H9 (cell line): ENCODE data around the gene BRS3. TPM values are rescaled to one million over a fixed set of nuclear protein-coding genes. Genes with fewer than 3 reads are reported as not detected.

Experiments used
- DNase-seq: peaks from one replicate; pipeline ENCODE4 v3.0.0-alpha.2; 2017
- H2AFZ ChIP-seq: one replicate; pipeline ENCODE4 v1.6.1; 2013; ENCODE audit warnings: mild to moderate bottlenecking, low read length, control low read depth, moderate library complexity
- H2AK5ac ChIP-seq: 2 replicates; pipeline ENCODE4 v1.6.1; 2013; ENCODE audit warnings: low read length, control low read depth, mixed read lengths; ENCODE audit not compliant: insufficient read length
- H2BK120ac ChIP-seq: one replicate; pipeline ENCODE4 v1.6.1; 2013; ENCODE audit warnings: low read depth, mild to moderate bottlenecking, low read length, control low read depth, inconsistent platforms; ENCODE audit not compliant: poor library complexity, severe bottlenecking
- H2BK12ac ChIP-seq: 2 replicates; pipeline ENCODE4 v1.6.1; 2013; ENCODE audit warnings: low read length, control low read depth, mixed read lengths, low read depth; ENCODE audit not compliant: insufficient read length
- H2BK15ac ChIP-seq: 2 replicates; pipeline ENCODE4 v1.6.1; 2013; ENCODE audit warnings: low read depth, low read length, control low read depth
- H2BK20ac ChIP-seq: one replicate; pipeline ENCODE4 v1.6.1; 2013; ENCODE audit warnings: low read depth, mild to moderate bottlenecking, low read length, control low read depth, inconsistent platforms; ENCODE audit not compliant: poor library complexity, severe bottlenecking
- H2BK5ac ChIP-seq: 2 replicates; pipeline ENCODE4 v1.6.1; 2013; ENCODE audit warnings: low read length, control low read depth, mixed read lengths; ENCODE audit not compliant: insufficient read length
- H3K14ac ChIP-seq: 2 replicates; pipeline ENCODE4 v1.6.1; 2013; ENCODE audit warnings: low read length, control low read depth; ENCODE audit not compliant: insufficient read depth
- H3K18ac ChIP-seq: 2 replicates; pipeline ENCODE4 v1.6.1; 2013; ENCODE audit warnings: low read depth, mild to moderate bottlenecking, mixed read lengths, low read length, control low read depth; ENCODE audit not compliant: insufficient read length
- H3K23ac ChIP-seq: 2 replicates; pipeline ENCODE4 v1.6.1; 2013; ENCODE audit warnings: low read length, control low read depth, mixed read lengths, low read depth; ENCODE audit not compliant: insufficient read length
- H3K23me2 ChIP-seq: 2 replicates; pipeline ENCODE4 v1.6.1; 2013; ENCODE audit warnings: low read depth, mild to moderate bottlenecking, mixed read lengths, low read length, control low read depth; ENCODE audit not compliant: insufficient read length, poor library complexity, severe bottlenecking
- H3K27ac ChIP-seq: 2 replicates; pipeline ENCODE4 v1.5.1; 2013; ENCODE audit warnings: low read length, control low read depth, mixed read lengths, low read depth; ENCODE audit not compliant: insufficient read length
- H3K27me3 ChIP-seq: 2 replicates; pipeline ENCODE4 v1.6.1; 2013; ENCODE audit warnings: low read length, control low read depth, inconsistent platforms; ENCODE audit not compliant: insufficient read depth
- H3K4ac ChIP-seq: 2 replicates; pipeline ENCODE4 v1.6.1; 2013; ENCODE audit warnings: low read depth, mild to moderate bottlenecking, control low read depth, inconsistent platforms, low read length, moderate library complexity
- H3K4me1 ChIP-seq: 2 replicates; pipeline ENCODE4 v1.6.1; 2013; ENCODE audit warnings: low read length, control low read depth, inconsistent platforms; ENCODE audit not compliant: insufficient read depth
- H3K4me2 ChIP-seq: 2 replicates; pipeline ENCODE4 v1.6.1; 2013; ENCODE audit warnings: low read length, control low read depth, mixed read lengths; ENCODE audit not compliant: insufficient read length, insufficient read depth
- H3K56ac ChIP-seq: 2 replicates; pipeline ENCODE4 v1.6.1; 2013; ENCODE audit warnings: low read depth, mild to moderate bottlenecking, mixed read lengths, low read length, control low read depth; ENCODE audit not compliant: insufficient read length
- H3K79me1 ChIP-seq: 2 replicates; pipeline ENCODE4 v1.6.1; 2013; ENCODE audit warnings: low read depth, mild to moderate bottlenecking, moderate library complexity, low read length, control low read depth, inconsistent platforms; ENCODE audit not compliant: insufficient read depth, poor library complexity, severe bottlenecking
- H3K79me2 ChIP-seq: 2 replicates; pipeline ENCODE4 v1.6.1; 2013; ENCODE audit warnings: low read length, control low read depth, inconsistent platforms; ENCODE audit not compliant: insufficient read depth
- H3K9ac ChIP-seq: 2 replicates; pipeline ENCODE4 v1.6.1; 2013; ENCODE audit warnings: low read length, control low read depth, mixed read lengths; ENCODE audit not compliant: insufficient read length; ENCODE audit errors: extremely low read depth
- H3K9me3 ChIP-seq: one replicate; pipeline ENCODE4 v1.6.1; 2013; ENCODE audit warnings: low read depth, low read length, inconsistent platforms; ENCODE audit not compliant: control insufficient read depth
- H3T11ph ChIP-seq: one replicate; pipeline ENCODE4 v1.6.1; 2013; ENCODE audit warnings: mild to moderate bottlenecking, low read length, control low read depth, inconsistent platforms
- H4K20me1 ChIP-seq: one replicate; pipeline ENCODE4 v1.6.1; 2013; ENCODE audit not compliant: control insufficient read depth, insufficient read length, insufficient read depth
- H4K5ac ChIP-seq: 2 replicates; pipeline ENCODE4 v1.6.1; 2013; ENCODE audit warnings: low read depth, mild to moderate bottlenecking, mixed read lengths, low read length, control low read depth; ENCODE audit not compliant: insufficient read length
- H4K8ac ChIP-seq: replicated peaks from 2 replicates; pipeline ENCODE4 v1.6.1; 2013; ENCODE audit warnings: low read length, control low read depth, mixed read lengths, low read depth; ENCODE audit not compliant: insufficient read length
- H4K91ac ChIP-seq: 2 replicates; pipeline ENCODE4 v1.6.1; 2013; ENCODE audit warnings: low read depth, mild to moderate bottlenecking, moderate library complexity, mixed read lengths, low read length, control low read depth; ENCODE audit not compliant: insufficient read length
- H3K27ac Mint-ChIP-seq, 3 experiments: 2 replicates in 2 of 3; 3 replicates in 1 of 3; pipeline ENCODE4 v1.8.0; 2020 to 2021; ENCODE audit warnings: mixed read lengths in 3 of 3, mild to moderate bottlenecking in 1 of 3, moderate library complexity in 1 of 3
- H3K27me3 Mint-ChIP-seq: 2 replicates; pipeline ENCODE4 v1.8.0; 2021; ENCODE audit warnings: low read depth, mild to moderate bottlenecking, moderate library complexity, mixed read lengths
- H3K36me3 Mint-ChIP-seq, 3 experiments: 2 replicates in 2 of 3; 3 replicates in 1 of 3; pipeline ENCODE4 v1.8.0; 2020 to 2021; ENCODE audit warnings: low read depth in 3 of 3, mixed read lengths in 3 of 3; ENCODE audit not compliant: insufficient read depth in 1 of 3
- H3K4me1 Mint-ChIP-seq, 2 experiments: 2 replicates each; pipeline ENCODE4 v1.8.0; 2020; ENCODE audit warnings: mixed read lengths in 2 of 2
- H3K4me3 Mint-ChIP-seq, 2 experiments: 2 replicates in 1 of 2; 3 replicates in 1 of 2; pipeline ENCODE4 v1.8.0; 2020 to 2021; ENCODE audit warnings: mild to moderate bottlenecking in 2 of 2, mixed read lengths in 2 of 2, moderate library complexity in 1 of 2
- H3K9me3 Mint-ChIP-seq, 2 experiments: 2 replicates in 1 of 2; 3 replicates in 1 of 2; pipeline ENCODE4 v1.8.0; 2020; ENCODE audit warnings: mild to moderate bottlenecking in 2 of 2, mixed read lengths in 2 of 2, moderate library complexity in 1 of 2
- WGBS: extraction: QIAGEN DNeasy Blood & Tissue Kit; methylation state at CpG from one replicate; pipeline ENCODE4 v1.1.7; 2013; ENCODE audit warnings: missing lambda C conversion rate, low lambda C conversion rate, mixed read lengths; ENCODE audit not compliant: insufficient read length; ENCODE audit errors: extremely low coverage; 5-methylcytosine and 5-hydroxymethylcytosine counted together
- total RNA-seq: library from RNA; stranded (reverse); gene quantifications from 2 replicates; pipeline ENCODE4 v1.2.1, GENCODE V29; 2021
- TF ChIP-seq, protein P1 (sequence below): fragments of 200-600 bp; sonication (generic); conservative IDR thresholded peaks from 3 replicates; pipeline ENCODE4 v1.8.0; 2021; ENCODE audit warnings: antibody characterized with exemption, mild to moderate bottlenecking

BRS3 gene
- total RNA-seq, 1 experiment from 2014 or later = not detected

DNA sequence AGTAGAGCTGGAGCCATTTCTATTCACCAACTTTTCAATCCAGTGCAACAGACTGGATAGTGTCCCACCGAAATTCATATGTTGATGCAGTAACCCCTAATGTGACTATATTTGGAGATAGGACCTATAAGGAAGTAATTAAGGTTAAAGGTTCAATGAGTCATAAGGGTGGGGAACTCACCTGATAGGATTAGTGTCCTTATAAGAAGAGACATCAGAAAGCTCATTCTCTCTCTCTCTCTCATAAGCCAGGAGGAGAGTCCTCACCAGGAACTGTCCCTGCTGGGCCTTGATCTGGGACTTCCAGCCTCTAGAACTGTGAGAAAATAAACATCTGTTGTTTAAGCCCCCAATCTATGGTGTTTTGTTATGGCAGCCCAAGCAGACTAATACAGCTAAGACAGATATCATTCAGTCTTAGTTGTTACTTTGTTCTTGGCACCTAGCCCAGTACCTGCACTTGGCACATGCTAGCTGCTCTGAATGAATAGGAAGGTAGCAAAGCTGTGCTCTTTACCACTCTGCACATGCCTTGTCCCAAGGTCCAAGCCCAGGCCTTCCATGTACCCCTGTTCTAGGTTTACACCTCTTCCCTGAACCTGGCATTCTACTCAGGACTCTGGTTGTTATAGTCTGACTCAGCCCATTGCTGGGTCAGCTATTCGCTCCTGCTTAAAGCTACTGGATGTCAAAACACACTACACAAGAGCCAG is 19.2 kb upstream of the BRS3 start:
- no peak overlapping the region for H3K9ac ChIP-seq
- no peak overlapping the region for H3K23ac ChIP-seq
- H3K14ac ChIP-seq = no peak overlapping the region
- WGBS = no CpG with 5 or more reads among the region's 2 CpGs
- TF ChIP-seq, protein P1, sequence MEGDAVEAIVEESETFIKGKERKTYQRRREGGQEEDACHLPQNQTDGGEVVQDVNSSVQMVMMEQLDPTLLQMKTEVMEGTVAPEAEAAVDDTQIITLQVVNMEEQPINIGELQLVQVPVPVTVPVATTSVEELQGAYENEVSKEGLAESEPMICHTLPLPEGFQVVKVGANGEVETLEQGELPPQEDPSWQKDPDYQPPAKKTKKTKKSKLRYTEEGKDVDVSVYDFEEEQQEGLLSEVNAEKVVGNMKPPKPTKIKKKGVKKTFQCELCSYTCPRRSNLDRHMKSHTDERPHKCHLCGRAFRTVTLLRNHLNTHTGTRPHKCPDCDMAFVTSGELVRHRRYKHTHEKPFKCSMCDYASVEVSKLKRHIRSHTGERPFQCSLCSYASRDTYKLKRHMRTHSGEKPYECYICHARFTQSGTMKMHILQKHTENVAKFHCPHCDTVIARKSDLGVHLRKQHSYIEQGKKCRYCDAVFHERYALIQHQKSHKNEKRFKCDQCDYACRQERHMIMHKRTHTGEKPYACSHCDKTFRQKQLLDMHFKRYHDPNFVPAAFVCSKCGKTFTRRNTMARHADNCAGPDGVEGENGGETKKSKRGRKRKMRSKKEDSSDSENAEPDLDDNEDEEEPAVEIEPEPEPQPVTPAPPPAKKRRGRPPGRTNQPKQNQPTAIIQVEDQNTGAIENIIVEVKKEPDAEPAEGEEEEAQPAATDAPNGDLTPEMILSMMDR = no peak
- H2BK12ac ChIP-seq = no peak overlapping the region
- no peaks in the 10 kb centered on the region for H3K27me3 ChIP-seq
- H3K9me3 Mint-ChIP-seq = peaks cover 57 to 58% of the 10 kb centered on the region in 2 experiments
- H3K4me1 ChIP-seq = no peaks in the 10 kb centered on the region
- H3K27ac ChIP-seq = no peak overlapping the region
- H2AFZ ChIP-seq = no peak overlapping the region
- no peak for DNase-seq
- H3K4me3 Mint-ChIP-seq = no peak overlapping the region; a peak in 1 of 5 replicates
- no peaks in the 10 kb centered on the region for H3K23me2 ChIP-seq
- H3K27me3 Mint-ChIP-seq = peaks cover 2% of the 10 kb centered on the region; the same call in 1 of the 2 replicates
- H3K56ac ChIP-seq = no peak overlapping the region
- H2BK15ac ChIP-seq = no peak overlapping the region
- no peak overlapping the region for H3K4me2 ChIP-seq
- peaks cover 0 to 5% (median 3%) of the 10 kb centered on the region in 3 experiments; a peak in 3 of 7 replicates for H3K36me3 Mint-ChIP-seq
- H4K20me1 ChIP-seq = no peaks in the 10 kb centered on the region
- no peak overlapping the region for H2BK120ac ChIP-seq
- H3K79me1 ChIP-seq = no peaks in the 10 kb centered on the region
- H4K8ac ChIP-seq = no peak overlapping the region
- H4K91ac ChIP-seq = no peak overlapping the region
- no peak overlapping the region for H3K4ac ChIP-seq
- H3K18ac ChIP-seq = no peak overlapping the region
- no peaks in the 10 kb centered on the region for H3K79me2 ChIP-seq
- no peak overlapping the region for H3K27ac Mint-ChIP-seq
- H2AK5ac ChIP-seq = no peak overlapping the region
- peaks cover 25% of the 10 kb centered on the region for H3K9me3 ChIP-seq
- H2BK20ac ChIP-seq = no peak overlapping the region
- no peak overlapping the region for H2BK5ac ChIP-seq
- no peak overlapping the region for H3T11ph ChIP-seq
- H3K4me1 Mint-ChIP-seq = no peaks in the 10 kb centered on the region
- H4K5ac ChIP-seq = no peak overlapping the region
